ENCODE measurements around the gene MPI.
"Not testable (repeated sequence)": the region's sequence is repeated elsewhere in the genome, so short reads cannot be mapped to it uniquely, and the experiment has no call there.

The MPI gene

DNA sequence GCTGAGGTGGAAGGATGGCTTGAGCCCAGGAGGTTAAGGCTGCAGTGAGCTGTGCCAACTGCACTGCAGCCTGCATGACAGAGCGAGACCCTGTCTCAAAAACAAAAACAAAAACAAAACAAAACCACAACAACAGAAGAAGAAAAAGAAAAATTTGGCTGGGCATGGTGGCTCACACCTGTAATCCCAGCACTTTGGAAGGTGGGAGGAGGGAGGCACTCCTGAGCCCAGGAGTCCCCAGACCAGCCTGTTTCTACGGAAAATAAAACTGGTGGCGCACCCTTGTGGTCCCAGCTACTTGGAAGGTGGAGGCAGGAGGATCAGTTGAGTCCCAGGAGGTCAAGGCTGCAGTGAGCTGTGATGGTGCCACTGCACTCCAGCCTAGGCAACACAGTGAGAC, 45.4 kb downstream of the MPI start:
- H3K27ac ChIP-seq (replicated peaks; ENCODE audit: low read length); H4K8ac ChIP-seq (ENCODE audit: low read depth, low read length); H3K9me3 ChIP-seq (replicated peaks in 1 of 2; ENCODE audit: control insufficient read depth in 2 of 2, insufficient read depth in 1 of 2, low read depth in 1 of 2, low read length in 2 of 2); H4K91ac ChIP-seq (ENCODE audit: low read depth, low read length, poor library complexity); H2AK5ac ChIP-seq (ENCODE audit: low read depth, low read length); DNase-seq (ENCODE audit: low spot score); H3K4ac ChIP-seq (ENCODE audit: low read length); H3K9ac ChIP-seq (ENCODE audit: low read depth, low read length, poor library complexity); H3K79me1 ChIP-seq (ENCODE audit: low read depth, low read length); H3K18ac ChIP-seq (ENCODE audit: low read length); H3K4me1 ChIP-seq (ENCODE audit: control insufficient read depth in 2 of 2, insufficient read depth in 1 of 2, low read depth in 1 of 2, low read length in 2 of 2); H3K27me3 ChIP-seq (ENCODE audit: control insufficient read depth in 3 of 3, insufficient read depth in 3 of 3, low read depth in 1 of 3, low read length in 3 of 3); H2BK120ac ChIP-seq (ENCODE audit: low read depth, low read length); H3K4me3 ChIP-seq (ENCODE audit: low read length in 2 of 2); H2BK15ac ChIP-seq (ENCODE audit: low read length); H2BK5ac ChIP-seq (ENCODE audit: low read length); H2AFZ ChIP-seq (ENCODE audit: low read length); H3K23ac ChIP-seq (ENCODE audit: low read depth, low read length, poor library complexity); H2BK12ac ChIP-seq (ENCODE audit: low read length); H3K14ac ChIP-seq (ENCODE audit: low read length); H3K4me2 ChIP-seq (ENCODE audit: insufficient read depth, low read length, poor library complexity, severe bottlenecking): not testable (repeated sequence)
- no CpG with 5 or more reads among the region's 3 CpGs for WGBS, 2 donors (ENCODE audit: extremely low coverage in 2 of 2, insufficient read length in 2 of 2, insufficient replicate concordance in 1 of 2)
- H3K36me3 ChIP-seq (replicated peaks in 1 of 2; ENCODE audit: control insufficient read depth in 2 of 2, insufficient read depth in 2 of 2, low read length in 2 of 2) = peaks cover 0 to 40% of the 10 kb centered on the region in 2 donors

DNA sequence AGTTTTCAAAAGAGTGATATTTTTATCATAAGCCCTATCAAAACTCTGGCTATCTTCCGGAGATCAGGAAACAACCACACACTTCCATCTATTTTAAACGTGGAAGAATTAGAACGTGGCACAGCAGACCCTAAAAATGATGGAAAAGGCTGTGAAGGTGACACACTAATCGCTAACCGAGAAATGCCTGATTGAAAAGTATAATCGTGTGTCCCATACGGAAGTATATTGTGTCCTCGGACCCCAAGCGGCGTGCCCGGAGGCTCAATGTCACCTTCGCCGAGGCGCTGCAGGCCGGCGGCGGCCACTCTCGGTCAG, 47.4 kb downstream of the MPI start:
- no peak overlapping the region for H4K91ac ChIP-seq (ENCODE audit: low read depth, low read length, poor library complexity)
- no peak overlapping the region for H2BK15ac ChIP-seq (ENCODE audit: low read length)
- H3K27me3 ChIP-seq (ENCODE audit: control insufficient read depth in 3 of 3, insufficient read depth in 3 of 3, low read depth in 1 of 3, low read length in 3 of 3) = no peaks in the 10 kb centered on the region
- H3K9me3 ChIP-seq (replicated peaks in 1 of 2; ENCODE audit: control insufficient read depth in 2 of 2, insufficient read depth in 1 of 2, low read depth in 1 of 2, low read length in 2 of 2) = no peaks in the 10 kb centered on the region
- peak overlapping the region; percentile 71 for H3K4me2 ChIP-seq (ENCODE audit: insufficient read depth, low read length, poor library complexity, severe bottlenecking)
- no peak overlapping the region for H3K4ac ChIP-seq (ENCODE audit: low read length)
- no peak overlapping the region for H2BK12ac ChIP-seq (ENCODE audit: low read length)
- peak overlapping the region; percentile 99 for H2BK5ac ChIP-seq (ENCODE audit: low read length)
- peak overlapping the region; percentile 94 for H3K27ac ChIP-seq (replicated peaks; ENCODE audit: low read length)
- WGBS, 2 donors (ENCODE audit: extremely low coverage in 2 of 2, insufficient read length in 2 of 2, insufficient replicate concordance in 1 of 2) = no CpG with 5 or more reads among the region's 18 CpGs
- H3K9ac ChIP-seq (ENCODE audit: low read depth, low read length, poor library complexity) = peak overlapping the region; percentile 95
- H2AFZ ChIP-seq (ENCODE audit: low read length) = peak overlapping the region; percentile 97
- H3K4me3 ChIP-seq (ENCODE audit: low read length in 2 of 2) = peak overlapping the region; percentile 71 to 89
- no peak for DNase-seq (ENCODE audit: low spot score)
- peaks cover 1% of the 10 kb centered on the region for H3K79me1 ChIP-seq (ENCODE audit: low read depth, low read length)
- peak overlapping the region; percentile 100 for H3K23ac ChIP-seq (ENCODE audit: low read depth, low read length, poor library complexity)
- H3K4me1 ChIP-seq (ENCODE audit: control insufficient read depth in 2 of 2, insufficient read depth in 1 of 2, low read depth in 1 of 2, low read length in 2 of 2) = no peaks in the 10 kb centered on the region
- peaks cover 0 to 22% of the 10 kb centered on the region in 2 donors for H3K36me3 ChIP-seq (replicated peaks in 1 of 2; ENCODE audit: control insufficient read depth in 2 of 2, insufficient read depth in 2 of 2, low read length in 2 of 2)
- peak overlapping the region; percentile 87 for H2AK5ac ChIP-seq (ENCODE audit: low read depth, low read length)
- H3K18ac ChIP-seq (ENCODE audit: low read length) = peak overlapping the region; percentile 99
- H4K8ac ChIP-seq (ENCODE audit: low read depth, low read length) = no peak overlapping the region
- peak overlapping the region; percentile 63 for H3K14ac ChIP-seq (ENCODE audit: low read length)
- no peak overlapping the region for H2BK120ac ChIP-seq (ENCODE audit: low read depth, low read length)

DNA sequence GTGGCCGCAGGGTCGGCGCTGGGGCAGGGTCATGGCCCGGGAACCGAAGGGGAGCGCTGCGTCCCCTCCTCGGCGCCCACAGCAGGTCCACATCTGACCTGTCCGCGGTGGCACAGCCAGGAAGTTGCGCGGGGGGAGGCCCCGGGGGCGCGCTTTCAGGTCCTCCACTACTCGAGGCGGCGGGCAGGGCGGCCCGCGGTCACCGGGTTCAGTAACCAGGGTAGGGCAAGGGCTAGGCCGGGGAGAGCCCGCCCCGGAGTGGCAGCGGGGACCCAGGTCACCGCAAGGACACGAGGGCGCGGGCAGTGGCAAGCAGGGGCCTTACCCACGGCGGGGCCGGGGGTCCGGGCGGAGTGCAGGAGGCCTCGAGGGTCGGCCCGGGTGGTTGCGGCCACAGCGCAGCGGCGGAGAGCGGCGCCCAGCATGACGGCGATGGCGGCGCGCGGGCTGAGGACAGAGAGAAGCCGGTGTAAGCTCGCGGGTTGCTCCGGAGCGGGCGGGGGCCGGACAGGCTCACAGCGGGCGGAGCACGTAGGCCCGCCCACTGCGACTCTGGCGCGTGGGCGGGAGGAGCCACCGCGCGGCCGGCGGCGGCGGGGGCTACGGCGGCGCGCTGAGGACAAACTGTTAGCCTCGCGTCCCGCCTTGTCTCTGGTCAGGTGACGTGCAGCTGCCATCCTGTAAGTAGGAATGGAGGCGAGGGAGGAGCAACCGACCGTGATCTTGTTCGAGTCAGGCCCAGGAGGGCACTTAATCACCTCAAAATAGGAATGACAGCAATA, 47.9 kb downstream of the MPI start, which contains the start of gene COX5A:
Gene COX5A (minus strand): TSS at position 484 of the 782 bp plus-strand sequence. CDS start 59 bp downstream, at position 425.
- Histone ChIP-seq H3K27me3 (ENCODE audit: control insufficient read depth in 3 of 3, insufficient read depth in 3 of 3, low read depth in 1 of 3, low read length in 3 of 3) (no peaks in the 10 kb centered on the region), H2BK15ac (ENCODE audit: low read length) (no peak within 1 kb of the TSS)

DNA sequence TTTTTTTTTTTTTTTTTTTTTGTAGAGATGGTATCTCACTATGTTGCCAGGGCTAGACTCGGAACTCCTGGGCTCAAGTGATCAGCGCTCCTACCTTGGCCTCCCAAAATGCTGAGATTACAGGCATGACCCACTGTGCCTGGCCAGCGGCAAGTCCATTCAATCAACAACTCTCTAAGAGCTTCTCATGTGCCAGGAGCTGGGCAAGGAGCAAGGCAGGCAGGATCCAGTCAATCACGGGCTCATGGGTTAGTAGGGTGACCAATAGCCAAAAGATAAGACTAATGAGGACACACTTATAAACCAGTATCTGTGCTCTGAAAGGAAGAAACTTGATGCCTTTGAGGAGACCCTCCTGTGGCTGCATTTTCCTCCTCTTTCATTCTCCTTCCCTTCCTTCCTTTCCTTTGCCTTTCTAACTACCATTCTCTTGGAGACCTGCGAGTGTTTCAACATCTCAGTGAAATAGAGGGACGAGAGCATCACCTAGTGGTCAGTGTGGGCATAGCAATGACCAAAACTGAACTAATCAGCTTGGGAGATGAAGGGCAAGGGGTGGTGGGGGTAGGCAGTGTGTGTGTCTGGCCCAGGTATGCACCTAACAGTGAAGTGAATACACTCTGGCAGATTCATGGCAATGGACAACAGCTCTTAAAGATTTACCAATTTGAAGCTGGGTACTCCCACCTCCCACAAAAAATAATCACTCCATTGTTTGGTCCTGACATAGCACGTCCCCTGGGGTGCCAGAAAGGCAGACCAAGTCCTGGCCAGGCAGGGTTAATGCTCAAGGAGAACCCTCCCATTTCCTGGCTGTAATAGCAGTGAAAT, 60.5 kb downstream of the MPI start:
- Histone ChIP-seq H3K23ac (ENCODE audit: low read depth, low read length, poor library complexity) (no peak overlapping the region), H3K4me1 (ENCODE audit: control insufficient read depth in 2 of 2, insufficient read depth in 1 of 2, low read depth in 1 of 2, low read length in 2 of 2) (peaks cover 3 to 7% of the 10 kb centered on the region in 2 donors), H4K8ac (ENCODE audit: low read depth, low read length) (no peak overlapping the region), H2BK12ac (ENCODE audit: low read length) (no peak overlapping the region), H2AFZ (ENCODE audit: low read length) (peak overlapping the region; percentile 65), H3K79me1 (ENCODE audit: low read depth, low read length) (no peaks in the 10 kb centered on the region), H3K4me3 (ENCODE audit: low read length in 2 of 2) (no peak overlapping the region), H3K4ac (ENCODE audit: low read length) (no peak overlapping the region), H2AK5ac (ENCODE audit: low read depth, low read length) (no peak overlapping the region), H3K27me3 (ENCODE audit: control insufficient read depth in 3 of 3, insufficient read depth in 3 of 3, low read depth in 1 of 3, low read length in 3 of 3) (peaks cover 0 to 8% (median 4%) of the 10 kb centered on the region in 3 experiments), H3K18ac (ENCODE audit: low read length) (no peak overlapping the region), H3K9me3 (replicated peaks in 1 of 2; ENCODE audit: control insufficient read depth in 2 of 2, insufficient read depth in 1 of 2, low read depth in 1 of 2, low read length in 2 of 2) (no peaks in the 10 kb centered on the region), H3K27ac (replicated peaks; ENCODE audit: low read length) (no peak overlapping the region), H2BK5ac (ENCODE audit: low read length) (no peak overlapping the region), H2BK120ac (ENCODE audit: low read depth, low read length) (no peak overlapping the region), H3K4me2 (ENCODE audit: insufficient read depth, low read length, poor library complexity, severe bottlenecking) (no peak overlapping the region), H3K9ac (ENCODE audit: low read depth, low read length, poor library complexity) (no peak overlapping the region), H2BK15ac (ENCODE audit: low read length) (no peak overlapping the region), H3K14ac (ENCODE audit: low read length) (no peak overlapping the region), H3K36me3 (replicated peaks in 1 of 2; ENCODE audit: control insufficient read depth in 2 of 2, insufficient read depth in 2 of 2, low read length in 2 of 2) (no peaks in the 10 kb centered on the region), H4K91ac (ENCODE audit: low read depth, low read length, poor library complexity) (no peak overlapping the region)
- DNase-seq (ENCODE audit: low spot score) = peak; percentile 84
- no CpG with 5 or more reads among the region's 7 CpGs for WGBS, 2 donors (ENCODE audit: extremely low coverage in 2 of 2, insufficient read length in 2 of 2, insufficient replicate concordance in 1 of 2)

More for the DNA sequence above, 47.9 kb downstream of the MPI start, which contains the start of gene COX5A:
- Histone ChIP-seq H3K4ac (ENCODE audit: low read length) (no peak within 1 kb of the TSS), H2BK12ac (ENCODE audit: low read length) (peak within 1 kb of the TSS; percentile 53), H4K91ac (ENCODE audit: low read depth, low read length, poor library complexity) (no peak within 1 kb of the TSS), H3K14ac (ENCODE audit: low read length) (peak within 1 kb of the TSS; percentile 63), H3K4me2 (ENCODE audit: insufficient read depth, low read length, poor library complexity, severe bottlenecking) (peak within 1 kb of the TSS; percentile 71), H3K4me3 (ENCODE audit: low read length in 2 of 2) (peak within 1 kb of the TSS; percentile 71 to 89), H3K36me3 (replicated peaks in 1 of 2; ENCODE audit: control insufficient read depth in 2 of 2, insufficient read depth in 2 of 2, low read length in 2 of 2) (peaks cover 0 to 22% of the 10 kb centered on the region in 2 donors), H2BK5ac (ENCODE audit: low read length) (peak within 1 kb of the TSS; percentile 99), H2AK5ac (ENCODE audit: low read depth, low read length) (peak within 1 kb of the TSS; percentile 87), H4K8ac (ENCODE audit: low read depth, low read length) (no peak within 1 kb of the TSS), H3K27ac (replicated peaks; ENCODE audit: low read length) (peak within 1 kb of the TSS; percentile 94), H3K23ac (ENCODE audit: low read depth, low read length, poor library complexity) (peak within 1 kb of the TSS; percentile 100), H2BK120ac (ENCODE audit: low read depth, low read length) (no peak within 1 kb of the TSS), H3K9ac (ENCODE audit: low read depth, low read length, poor library complexity) (peak within 1 kb of the TSS; percentile 95), H3K9me3 (replicated peaks in 1 of 2; ENCODE audit: control insufficient read depth in 2 of 2, insufficient read depth in 1 of 2, low read depth in 1 of 2, low read length in 2 of 2) (no peaks in the 10 kb centered on the region), H3K79me1 (ENCODE audit: low read depth, low read length) (peaks cover 1% of the 10 kb centered on the region), H2AFZ (ENCODE audit: low read length) (peak within 1 kb of the TSS; percentile 97), H3K4me1 (ENCODE audit: control insufficient read depth in 2 of 2, insufficient read depth in 1 of 2, low read depth in 1 of 2, low read length in 2 of 2) (no peaks in the 10 kb centered on the region), H3K18ac (ENCODE audit: low read length) (peak within 1 kb of the TSS; percentile 99)
- peak; percentile 84 for DNase-seq (ENCODE audit: low spot score)
- WGBS, 2 donors (ENCODE audit: extremely low coverage in 2 of 2, insufficient read length in 2 of 2, insufficient replicate concordance in 1 of 2) = no CpG with 5 or more reads among the region's 85 CpGs

Data from neuronal stem cell (in vitro differentiated cells).